HG02571 (cell line): ENCODE data around the gene MARCHF10.

Experiments used
- ATAC-seq: cut with Tn5 transposase; IDR thresholded peaks from one replicate; pipeline ENCODE4 v1.9.1; 2021; ENCODE audit warnings: mild to moderate bottlenecking, moderate library complexity; ENCODE audit not compliant: unreplicated experiment

Gene MARCHF10

GRCh38 chr17:62681061-62681938 is 126.8 kb downstream of the MARCHF10 start:
- ATAC-seq: no peak

- ATAC-seq: no peak
Observed at GRCh38 chr17:62680541-62681052, 127.5 kb downstream of the MARCHF10 start.

GRCh38 chr17:62679866-62680377 is 128.2 kb downstream of the MARCHF10 start:
- no peak for ATAC-seq

GRCh38 chr17:62678214-62678919 is 129.7 kb downstream of the MARCHF10 start:
- no peak for ATAC-seq

GRCh38 chr17:62676952-62677596 is 131.0 kb downstream of the MARCHF10 start:
- no peak for ATAC-seq

GRCh38 chr17:62676231-62676943 is 131.7 kb downstream of the MARCHF10 start:
- ATAC-seq: no peak

GRCh38 chr17:62675701-62676100 is 132.4 kb downstream of the MARCHF10 start:
- ATAC-seq: no peak

GRCh38 chr17:62675260-62675659 is 132.9 kb downstream of the MARCHF10 start:
- no peak for ATAC-seq

- no peak for ATAC-seq
Observed at GRCh38 chr17:62674841-62675240, 133.3 kb downstream of the MARCHF10 start.

GRCh38 chr17:62674363-62674739 is 133.8 kb downstream of the MARCHF10 start:
- ATAC-seq: no peak

GRCh38 chr17:62673614-62674362 is 134.3 kb downstream of the MARCHF10 start:
- ATAC-seq: no peak

GRCh38 chr17:62672957-62673356 is 135.2 kb downstream of the MARCHF10 start:
- ATAC-seq: no peak

GRCh38 chr17:62671553-62671952 is 136.6 kb downstream of the MARCHF10 start:
- ATAC-seq: no peak

GRCh38 chr17:62670202-62670821 is 137.8 kb downstream of the MARCHF10 start:
- ATAC-seq: no peak

GRCh38 chr17:62668091-62668804 is 139.9 kb downstream of the MARCHF10 start:
- ATAC-seq: no peak

GRCh38 chr17:62666801-62667591 is 141.1 kb downstream of the MARCHF10 start:
- ATAC-seq: no peak

- ATAC-seq: no peak
Observed at GRCh38 chr17:62666061-62666800, 141.9 kb downstream of the MARCHF10 start.
